ENCODE measurements around the gene NBPF11. TPM values are rescaled to one million over a fixed set of nuclear protein-coding genes. Genes with fewer than 3 reads are reported as not detected.
"Not testable (repeated sequence)": the region's sequence is repeated elsewhere in the genome, so short reads cannot be mapped to it uniquely, and the experiment has no call there.

The NBPF11 gene
- total RNA-seq, 1 experiment from 2014 or later: 6.0 TPM

DNA sequence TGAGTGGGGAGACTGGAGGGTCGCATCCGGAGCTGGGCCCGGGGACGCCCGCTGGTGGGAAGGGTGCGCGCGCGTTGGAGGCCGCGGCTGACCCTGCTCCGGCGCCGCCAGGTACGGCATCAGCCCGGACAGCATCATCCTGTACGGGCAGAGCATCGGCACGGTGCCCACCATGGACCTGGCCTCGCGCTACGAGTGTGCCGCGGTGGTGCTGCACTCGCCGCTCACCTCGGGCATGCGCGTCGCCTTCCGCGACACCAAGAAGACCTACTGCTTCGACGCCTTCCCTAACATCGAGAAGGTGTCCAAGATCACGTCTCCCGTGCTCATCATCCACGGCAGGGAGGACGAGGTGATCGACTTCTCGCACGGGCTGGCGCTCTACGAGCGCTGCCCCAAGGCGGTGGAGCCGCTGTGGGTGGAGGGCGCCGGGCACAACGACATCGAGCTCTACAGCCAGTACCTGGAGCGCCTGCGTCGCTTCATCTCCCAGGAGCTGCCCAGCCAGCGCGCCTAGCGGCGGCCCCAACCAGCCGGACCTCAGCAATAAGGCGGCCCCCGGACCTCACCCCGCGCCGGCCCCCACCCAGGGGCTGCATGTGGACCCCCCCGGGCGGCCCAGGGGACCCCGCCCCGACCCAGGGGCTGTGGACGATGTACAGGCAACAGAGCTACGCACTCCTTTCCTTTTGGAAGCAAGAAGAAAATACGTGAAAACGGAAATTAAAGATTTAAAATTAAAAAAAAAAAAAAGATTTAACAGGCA, 2.8 kb downstream of the NBPF11 start:
- DNase-seq (ENCODE audit: low read depth, low spot score); H3K36me3 ChIP-seq (ENCODE audit: control insufficient read depth in 1 of 2, insufficient read depth in 2 of 2, low read length in 2 of 2); H3K27me3 ChIP-seq (ENCODE audit: insufficient read depth, low read length); H3K27ac ChIP-seq (ENCODE audit: low read depth, low read length); ATAC-seq; H3K9me2 ChIP-seq (ENCODE audit: insufficient read depth); H3K9ac ChIP-seq (ENCODE audit: low read length); intact Hi-C loops (cut with micrococcal nuclease); POLR2A ChIA-PET; RAD21 ChIA-PET (ENCODE audit: low non-redundant PET in 1 of 2, low total read pairs in 2 of 2, uncharacterized antibody in 2 of 2, unreplicated experiment in 2 of 2); H4K20me1 ChIP-seq (ENCODE audit: insufficient read depth); H3K4me1 ChIP-seq (ENCODE audit: control insufficient read depth in 1 of 2, insufficient read depth in 2 of 2, low read length in 2 of 2); CTCF ChIA-PET; H3K4me2 ChIP-seq (ENCODE audit: low read length); BruUV-seq (replicated peaks); H3K4me3 ChIP-seq (replicated peaks in 1 of 2; ENCODE audit: low read depth in 1 of 2, low read length in 2 of 2); H3K79me2 ChIP-seq (ENCODE audit: insufficient read depth, low read length); H2AFZ ChIP-seq (ENCODE audit: low read depth, low read length, poor library complexity, severe bottlenecking); H3K9me3 ChIP-seq (ENCODE audit: control insufficient read depth in 1 of 2, insufficient read depth in 1 of 2, low read depth in 1 of 2, low read length in 2 of 2): not testable (repeated sequence)

DNA sequence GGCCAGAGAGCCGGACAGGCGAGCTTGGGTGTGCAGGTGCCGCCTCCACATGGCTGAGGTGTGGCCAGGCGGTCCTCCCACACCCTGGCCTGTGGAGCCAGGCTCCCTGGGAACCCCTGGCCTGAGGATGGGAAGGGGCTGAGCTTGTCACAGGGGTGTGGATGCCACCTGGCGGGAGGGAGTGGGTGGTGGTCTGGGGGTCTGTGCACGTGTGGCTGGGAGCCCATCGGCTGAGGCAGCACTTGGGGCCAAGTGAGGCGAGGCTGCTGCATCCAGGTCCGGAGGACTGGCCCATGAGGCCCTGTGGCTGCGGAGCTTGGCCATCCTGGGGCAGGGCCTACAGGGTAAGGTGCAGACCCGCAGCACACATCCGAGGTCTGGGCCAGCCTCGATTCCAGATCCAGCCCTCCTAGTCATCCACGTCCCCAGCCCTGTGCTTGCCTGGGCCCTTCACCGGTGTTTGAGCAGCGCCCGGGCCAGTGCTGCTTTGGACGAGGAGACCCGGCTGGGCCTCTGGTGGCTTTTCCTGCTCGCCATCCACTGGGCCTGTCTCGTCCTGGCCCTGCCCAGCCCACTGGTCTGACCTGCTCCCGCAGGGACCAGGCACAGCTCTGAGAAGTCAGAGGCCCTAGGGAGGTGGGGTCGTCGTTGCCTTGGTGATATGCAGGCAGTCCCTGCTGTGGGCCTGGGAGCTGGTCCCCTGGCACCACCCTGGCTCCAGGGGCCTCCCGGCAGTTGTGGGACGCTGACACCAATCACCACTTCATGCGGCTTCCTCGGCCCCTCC, 4.8 kb downstream of the NBPF11 start:
- intact Hi-C loops (cut with micrococcal nuclease); H3K36me3 ChIP-seq (ENCODE audit: control insufficient read depth in 1 of 2, insufficient read depth in 2 of 2, low read length in 2 of 2); POLR2A ChIA-PET; BruUV-seq (replicated peaks); H4K20me1 ChIP-seq (ENCODE audit: insufficient read depth); DNase-seq (ENCODE audit: low read depth, low spot score); H3K9me2 ChIP-seq (ENCODE audit: insufficient read depth); RAD21 ChIA-PET (ENCODE audit: low non-redundant PET in 1 of 2, low total read pairs in 2 of 2, uncharacterized antibody in 2 of 2, unreplicated experiment in 2 of 2); H3K27ac ChIP-seq (ENCODE audit: low read depth, low read length); H3K4me1 ChIP-seq (ENCODE audit: control insufficient read depth in 1 of 2, insufficient read depth in 2 of 2, low read length in 2 of 2); H3K4me3 ChIP-seq (replicated peaks in 1 of 2; ENCODE audit: low read depth in 1 of 2, low read length in 2 of 2); ATAC-seq; H2AFZ ChIP-seq (ENCODE audit: low read depth, low read length, poor library complexity, severe bottlenecking); H3K9me3 ChIP-seq (ENCODE audit: control insufficient read depth in 1 of 2, insufficient read depth in 1 of 2, low read depth in 1 of 2, low read length in 2 of 2); H3K9ac ChIP-seq (ENCODE audit: low read length); CTCF ChIA-PET; H3K79me2 ChIP-seq (ENCODE audit: insufficient read depth, low read length); H3K4me2 ChIP-seq (ENCODE audit: low read length); H3K27me3 ChIP-seq (ENCODE audit: insufficient read depth, low read length): not testable (repeated sequence)

DNA sequence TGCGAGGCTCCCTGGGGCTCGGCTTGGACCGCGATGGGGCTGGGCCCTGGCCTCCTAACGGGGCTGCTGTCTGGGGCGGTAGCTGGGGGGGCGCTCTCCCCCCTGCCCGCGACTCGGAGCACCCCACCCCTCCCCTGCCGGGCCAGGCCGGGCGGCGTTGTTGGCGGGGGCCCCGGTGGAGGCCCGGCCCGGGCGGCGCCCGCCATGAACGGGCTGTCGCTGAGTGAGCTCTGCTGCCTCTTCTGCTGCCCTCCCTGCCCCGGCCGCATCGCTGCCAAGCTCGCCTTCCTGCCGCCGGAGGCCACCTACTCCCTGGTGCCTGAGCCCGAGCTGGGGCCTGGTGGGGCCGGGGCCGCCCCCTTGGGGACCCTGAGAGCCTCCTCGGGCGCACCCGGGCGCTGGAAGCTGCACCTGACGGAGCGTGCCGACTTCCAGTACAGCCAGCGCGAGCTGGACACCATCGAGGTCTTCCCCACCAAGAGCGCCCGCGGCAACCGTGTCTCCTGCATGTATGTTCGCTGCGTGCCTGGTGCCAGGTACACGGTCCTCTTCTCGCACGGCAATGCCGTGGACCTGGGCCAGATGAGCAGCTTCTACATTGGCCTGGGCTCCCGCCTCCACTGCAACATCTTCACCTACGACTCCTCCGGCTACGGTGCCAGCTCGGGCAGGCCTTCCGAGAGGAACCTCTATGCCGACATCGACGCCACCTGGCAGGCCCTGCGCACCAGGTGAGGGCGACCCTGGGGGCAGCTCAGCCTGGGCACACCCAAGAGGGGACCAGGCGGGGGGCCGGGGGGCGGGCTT, 5.7 kb downstream of the NBPF11 start:
- RAD21 ChIA-PET (ENCODE audit: low non-redundant PET in 1 of 2, low total read pairs in 2 of 2, uncharacterized antibody in 2 of 2, unreplicated experiment in 2 of 2); H3K27ac ChIP-seq (ENCODE audit: low read depth, low read length): not testable (repeated sequence)

DNA sequence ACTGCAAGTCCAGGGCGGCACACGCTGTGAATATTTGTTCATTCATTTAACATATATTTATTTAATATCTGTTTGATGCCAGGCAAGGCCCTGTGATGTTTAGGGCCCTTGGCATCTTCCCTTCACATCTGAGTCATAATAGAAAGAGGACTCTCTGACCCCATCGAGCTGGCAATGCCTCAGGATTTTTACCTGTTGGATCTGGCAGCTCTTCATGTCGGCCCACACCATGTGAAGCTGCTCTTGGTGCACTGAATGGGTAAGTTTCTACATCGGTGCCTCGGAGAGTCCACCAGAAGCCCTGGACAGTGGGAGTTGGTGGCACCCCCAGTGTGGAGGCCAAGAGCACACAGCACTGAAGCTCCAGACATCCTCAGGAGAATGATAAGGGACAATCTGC, 8.9 kb downstream of the NBPF11 start:
- H4K20me1 ChIP-seq (ENCODE audit: insufficient read depth); RAD21 ChIA-PET (ENCODE audit: low non-redundant PET in 1 of 2, low total read pairs in 2 of 2, uncharacterized antibody in 2 of 2, unreplicated experiment in 2 of 2); H3K79me2 ChIP-seq (ENCODE audit: insufficient read depth, low read length); intact Hi-C loops (cut with micrococcal nuclease); BruUV-seq (replicated peaks); H3K27ac ChIP-seq (ENCODE audit: low read depth, low read length); CTCF ChIA-PET; H3K9me2 ChIP-seq (ENCODE audit: insufficient read depth); H3K27me3 ChIP-seq (ENCODE audit: insufficient read depth, low read length); H3K9me3 ChIP-seq (ENCODE audit: control insufficient read depth in 1 of 2, insufficient read depth in 1 of 2, low read depth in 1 of 2, low read length in 2 of 2); DNase-seq (ENCODE audit: low read depth, low spot score); H3K4me1 ChIP-seq (ENCODE audit: control insufficient read depth in 1 of 2, insufficient read depth in 2 of 2, low read length in 2 of 2); H3K36me3 ChIP-seq (ENCODE audit: control insufficient read depth in 1 of 2, insufficient read depth in 2 of 2, low read length in 2 of 2); H3K4me3 ChIP-seq (replicated peaks in 1 of 2; ENCODE audit: low read depth in 1 of 2, low read length in 2 of 2); POLR2A ChIA-PET; ATAC-seq; H2AFZ ChIP-seq (ENCODE audit: low read depth, low read length, poor library complexity, severe bottlenecking); H3K9ac ChIP-seq (ENCODE audit: low read length); H3K4me2 ChIP-seq (ENCODE audit: low read length): not testable (repeated sequence)

More for the DNA sequence above, 5.7 kb downstream of the NBPF11 start:
- H3K4me1 ChIP-seq (ENCODE audit: control insufficient read depth in 1 of 2, insufficient read depth in 2 of 2, low read length in 2 of 2); H3K9me2 ChIP-seq (ENCODE audit: insufficient read depth); H3K36me3 ChIP-seq (ENCODE audit: control insufficient read depth in 1 of 2, insufficient read depth in 2 of 2, low read length in 2 of 2); H3K27me3 ChIP-seq (ENCODE audit: insufficient read depth, low read length); POLR2A ChIA-PET; BruUV-seq (replicated peaks); ATAC-seq; H3K4me2 ChIP-seq (ENCODE audit: low read length); H3K9me3 ChIP-seq (ENCODE audit: control insufficient read depth in 1 of 2, insufficient read depth in 1 of 2, low read depth in 1 of 2, low read length in 2 of 2); H2AFZ ChIP-seq (ENCODE audit: low read depth, low read length, poor library complexity, severe bottlenecking); H3K9ac ChIP-seq (ENCODE audit: low read length); intact Hi-C loops (cut with micrococcal nuclease); CTCF ChIA-PET; H4K20me1 ChIP-seq (ENCODE audit: insufficient read depth); DNase-seq (ENCODE audit: low read depth, low spot score); H3K4me3 ChIP-seq (replicated peaks in 1 of 2; ENCODE audit: low read depth in 1 of 2, low read length in 2 of 2); H3K79me2 ChIP-seq (ENCODE audit: insufficient read depth, low read length): not testable (repeated sequence)

Data from HCT116 (cell line).